GM18951 (cell line): ENCODE results near the gene GRN.

Experiments used
- POLR2A ChIP-seq: IDR thresholded peaks from 4 replicates; pipeline ENCODE4 v1.6.1; 2011; ENCODE audit warnings: mild to moderate bottlenecking; ENCODE audit not compliant: insufficient read length, insufficient read depth; ENCODE audit errors: extremely low read depth
- in situ Hi-C: fragments of 300-500 bp; cut with MboI; formaldehyde crosslinking; loops from one replicate; pipeline ENCODE4 v1.12.0; 2022; ENCODE audit warnings: low sequenced_read_pairs, mixed read lengths, inconsistent platforms; ENCODE audit not compliant: unreplicated experiment

GRN gene

GRCh38 chr17:44345454-44346026 is 438 bp downstream of the GRN start:
- TF ChIP-seq POLR2A = no peak
- in situ Hi-C loops = loop anchor here (25.0 kb wide), 1 partner anchor 408 kb away; the partner anchor contains the start of gene PPY

- in situ Hi-C loops = loop anchor here (25.0 kb wide), 1 partner anchor 409 kb away; the partner anchor contains the start of gene PPY
- TF ChIP-seq POLR2A = no peak
These were observed 1.2 kb downstream of the GRN start for GRCh38 chr17:44346064-44346844.

GRCh38 chr17:44347206-44348055 is 2.3 kb downstream of the GRN start:
- in situ Hi-C loops = loop anchor here (25.0 kb wide), 1 partner anchor 410 kb away; the partner anchor contains the start of gene PPY

- TF ChIP-seq POLR2A = no peak
- in situ Hi-C loops = loop anchor here (25.0 kb wide), 1 partner anchor 411 kb away; the partner anchor contains the start of gene PPY
These were observed 3.3 kb downstream of the GRN start for GRCh38 chr17:44348234-44348987.

GRCh38 chr17:44348988-44349364 is 3.9 kb downstream of the GRN start:
- in situ Hi-C loops = loop anchor here (25.0 kb wide), 1 partner anchor 412 kb away; the partner anchor contains the start of gene PPY
- TF ChIP-seq POLR2A = no peak

- in situ Hi-C loops = loop anchor here (25.0 kb wide), 1 partner anchor 412 kb away; the partner anchor contains the start of gene PPY
- no peak for TF ChIP-seq POLR2A
These were observed 4.5 kb downstream of the GRN start for GRCh38 chr17:44349553-44350070.

GRCh38 chr17:44350733-44351226 is 5.7 kb downstream of the GRN start:
- in situ Hi-C loops = no loop called here
- no peak for TF ChIP-seq POLR2A

GRCh38 chr17:44351464-44351863 is 6.4 kb downstream of the GRN start:
- in situ Hi-C loops = no loop called here

GRCh38 chr17:44351961-44352827 is 7.1 kb downstream of the GRN start:
- no peak for TF ChIP-seq POLR2A
- in situ Hi-C loops = no loop called here

More at GRCh38 chr17:44351464-44351863, 6.4 kb downstream of the GRN start:
- TF ChIP-seq POLR2A = no peak

GRCh38 chr17:44352828-44353671 is 7.9 kb downstream of the GRN start:
- no peak for TF ChIP-seq POLR2A
- in situ Hi-C loops = no loop called here
